HG02588 (cell line): ENCODE results near the gene CABLES1.
"Not testable (repeated sequence)": the region's sequence is repeated elsewhere in the genome, so short reads cannot be mapped to it uniquely, and the experiment has no call there.

Experiments
- ATAC-seq: cut with Tn5 transposase; IDR thresholded peaks from one replicate; pipeline ENCODE4 v1.9.1; 2021; ENCODE audit warnings: mild to moderate bottlenecking, moderate library complexity; ENCODE audit not compliant: unreplicated experiment

Gene CABLES1

GRCh38 chr18:23141104-23141999 lies 6.1 kb downstream of the CABLES1 start:
- ATAC-seq, result no peak

- no peak for ATAC-seq
These were observed 7.1 kb downstream of the CABLES1 start for GRCh38 chr18:23142251-23142929.

GRCh38 chr18:23143016-23143814 lies 7.9 kb downstream of the CABLES1 start:
- no peak for ATAC-seq

- ATAC-seq, result no peak
These were observed 8.6 kb downstream of the CABLES1 start for GRCh38 chr18:23143815-23144261.

GRCh38 chr18:23144640-23145039 lies 9.4 kb downstream of the CABLES1 start:
- no peak for ATAC-seq

GRCh38 chr18:23145621-23146020 lies 10.3 kb downstream of the CABLES1 start:
- ATAC-seq, result no peak

- no peak for ATAC-seq
These were observed 11.7 kb downstream of the CABLES1 start for GRCh38 chr18:23146861-23147469.

GRCh38 chr18:23148382-23148781 lies 13.1 kb downstream of the CABLES1 start:
- no peak for ATAC-seq

GRCh38 chr18:23149570-23149969 lies 14.3 kb downstream of the CABLES1 start:
- no peak for ATAC-seq

GRCh38 chr18:23151414-23152099 lies 16.3 kb downstream of the CABLES1 start:
- no peak for ATAC-seq

- ATAC-seq, result no peak
These were observed 18.7 kb downstream of the CABLES1 start for GRCh38 chr18:23154030-23154429.

- ATAC-seq, result no peak
These were observed 19.7 kb downstream of the CABLES1 start for GRCh38 chr18:23154823-23155500.

GRCh38 chr18:23155537-23155936 lies 20.3 kb downstream of the CABLES1 start:
- ATAC-seq, result no peak

GRCh38 chr18:23156134-23156533 lies 20.8 kb downstream of the CABLES1 start:
- no peak for ATAC-seq

GRCh38 chr18:23158058-23158457 lies 22.8 kb downstream of the CABLES1 start:
- ATAC-seq, result no peak

GRCh38 chr18:23158884-23159283 lies 23.6 kb downstream of the CABLES1 start:
- ATAC-seq, result not testable (repeated sequence)

- no peak for ATAC-seq
These were observed 24.1 kb downstream of the CABLES1 start for GRCh38 chr18:23159344-23159743.

GRCh38 chr18:23162473-23162872 lies 27.2 kb downstream of the CABLES1 start:
- no peak for ATAC-seq

- ATAC-seq, result no peak
These were observed 28.7 kb downstream of the CABLES1 start for GRCh38 chr18:23163786-23164533.
